Hippocampal formation (tissue), 2 donors: ENCODE results near the gene CCKAR.

Experiments
- DNase-seq, 2 donors: peaks; one replicate each; lab custom pipeline; 2025; lab: John Stamatoyannopoulos, UW

The CCKAR gene

DNA sequence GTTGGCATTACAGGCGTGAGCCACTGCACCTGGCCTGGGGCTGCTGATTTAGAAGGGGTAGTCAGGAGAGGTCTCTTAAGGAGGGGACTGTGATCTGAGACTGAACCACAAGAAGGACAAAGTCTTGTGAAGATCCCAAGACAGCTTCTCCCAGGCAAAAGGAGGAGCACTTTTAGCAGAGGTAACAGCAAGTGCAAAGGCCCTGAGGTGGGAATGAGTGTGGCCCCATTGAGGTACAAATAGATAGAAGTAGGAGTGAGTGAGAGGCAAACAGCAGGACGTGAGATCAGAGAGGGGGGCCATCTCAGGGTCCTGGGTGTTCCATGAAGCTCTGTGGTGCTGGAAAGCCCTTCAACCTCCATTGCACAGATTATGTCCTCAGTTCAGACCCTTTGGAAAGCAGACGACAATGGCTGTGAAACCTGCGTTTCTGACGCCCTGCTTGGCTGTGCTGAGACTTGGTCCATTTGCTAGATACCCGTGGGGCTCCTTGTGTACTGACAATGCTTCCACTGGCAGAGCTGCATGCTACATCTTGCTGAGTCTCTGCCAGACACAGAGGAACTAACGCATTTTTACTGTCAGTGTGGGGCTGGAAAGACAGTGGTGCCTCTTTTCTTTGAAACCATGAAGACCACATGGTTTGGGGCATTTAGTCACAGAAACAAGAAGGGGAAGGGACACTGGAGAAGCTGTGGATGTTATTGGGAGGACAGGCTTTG lies 1.3 kb upstream of the CCKAR start:
- DNase-seq: no peak

GRCh38 chr4:26490960-26491284 lies 638 bp upstream of the CCKAR start:
- no peak for DNase-seq

DNA sequence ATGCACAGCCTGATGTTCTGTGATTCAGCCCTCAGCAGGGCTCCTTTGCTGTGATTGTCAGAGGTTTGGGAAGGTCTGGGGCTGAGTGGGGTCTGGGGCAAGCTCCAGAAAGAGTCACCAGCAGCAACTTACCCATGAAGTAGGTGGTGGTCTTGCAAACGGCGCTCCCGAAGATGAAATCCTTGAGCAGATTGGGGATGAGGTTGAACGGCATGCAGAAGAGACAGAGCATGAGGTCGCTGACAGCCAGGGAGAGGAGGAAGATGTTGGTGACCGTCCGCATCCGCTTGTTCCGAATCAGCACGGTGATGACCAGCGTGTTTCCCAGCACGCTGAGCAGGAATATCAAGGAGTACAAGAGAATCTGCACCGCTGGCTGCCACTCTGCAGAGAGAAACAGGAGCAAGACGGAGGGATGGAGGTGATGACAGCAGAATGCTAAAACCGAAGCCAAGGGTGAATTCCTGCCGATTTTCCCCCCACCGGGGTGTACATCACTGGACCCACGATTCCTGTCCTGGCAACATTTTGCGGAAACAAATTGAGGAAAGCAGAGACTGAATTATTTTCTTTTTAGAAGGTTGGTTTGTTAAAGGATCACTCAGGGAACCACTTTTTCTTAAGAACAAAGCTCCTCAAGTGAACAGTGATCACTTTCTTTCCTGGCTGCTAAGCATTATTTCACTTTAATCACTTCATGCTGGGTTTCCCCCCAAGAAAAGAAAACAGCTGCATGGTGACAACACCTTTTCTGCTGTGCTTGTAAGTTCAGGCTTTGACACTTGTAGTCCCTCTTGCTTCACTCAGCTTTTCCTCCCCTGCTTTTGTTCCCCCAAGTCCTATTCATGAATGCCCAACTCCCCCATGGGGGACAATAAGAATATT lies 941 bp downstream of the CCKAR start:
- no peak for DNase-seq

- DNase-seq: no peak
Observed at GRCh38 chr4:26485684-26486083, 4.6 kb downstream of the CCKAR start.

- no peak for DNase-seq
Observed at GRCh38 chr4:26484516-26484915, 5.8 kb downstream of the CCKAR start.

- no peak for DNase-seq
Observed at GRCh38 chr4:26484032-26484515, 6.2 kb downstream of the CCKAR start.

- no peak for DNase-seq
Observed at GRCh38 chr4:26482508-26483462, 7.5 kb downstream of the CCKAR start.

DNA sequence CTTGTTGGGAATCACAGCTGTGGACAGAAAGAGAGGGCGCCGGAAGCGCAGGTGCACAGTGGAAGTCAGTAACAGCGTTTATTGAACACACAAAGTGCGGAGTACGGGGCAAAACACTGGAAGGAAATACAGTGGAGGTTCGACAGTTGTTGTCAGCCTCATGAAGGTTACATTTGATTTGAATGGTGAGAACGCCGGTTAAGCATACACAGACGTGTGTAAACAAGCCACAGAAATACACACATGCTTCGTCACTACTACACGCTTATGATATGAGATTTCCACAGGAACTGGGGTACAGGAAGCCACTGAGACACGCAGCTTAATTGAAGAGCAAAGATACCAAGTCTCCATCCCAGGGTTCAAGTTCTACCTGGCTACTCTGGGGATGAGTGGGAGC lies 12.0 kb downstream of the CCKAR start:
- no peak for DNase-seq

GRCh38 chr4:26476545-26476944 lies 13.7 kb downstream of the CCKAR start:
- DNase-seq: no peak

- DNase-seq: no peak
Observed at GRCh38 chr4:26475716-26476115, 14.6 kb downstream of the CCKAR start.

GRCh38 chr4:26474551-26474950 lies 15.7 kb downstream of the CCKAR start:
- no peak for DNase-seq

- no peak for DNase-seq
Observed at GRCh38 chr4:26473893-26474292, 16.4 kb downstream of the CCKAR start.

DNA sequence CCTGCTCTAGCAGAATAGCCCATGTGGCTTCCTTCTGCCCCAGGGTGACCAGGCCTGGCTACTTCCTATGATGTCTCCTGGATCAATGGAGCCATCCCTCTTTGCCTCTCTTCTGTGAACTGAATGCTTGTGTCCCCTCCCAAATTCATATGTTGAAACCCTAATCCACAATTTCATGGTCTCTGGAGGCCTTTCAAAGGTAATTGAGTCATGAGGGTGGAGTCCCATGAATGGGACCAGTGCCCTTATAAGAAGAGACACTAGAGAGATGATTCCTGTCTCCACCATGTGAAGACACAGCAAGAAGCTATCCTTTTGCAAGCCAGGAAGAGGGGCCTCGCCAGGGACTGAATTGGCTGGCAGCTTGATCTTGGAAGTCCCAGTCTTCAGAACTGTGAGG lies 18.4 kb downstream of the CCKAR start:
- no peak for DNase-seq

DNA sequence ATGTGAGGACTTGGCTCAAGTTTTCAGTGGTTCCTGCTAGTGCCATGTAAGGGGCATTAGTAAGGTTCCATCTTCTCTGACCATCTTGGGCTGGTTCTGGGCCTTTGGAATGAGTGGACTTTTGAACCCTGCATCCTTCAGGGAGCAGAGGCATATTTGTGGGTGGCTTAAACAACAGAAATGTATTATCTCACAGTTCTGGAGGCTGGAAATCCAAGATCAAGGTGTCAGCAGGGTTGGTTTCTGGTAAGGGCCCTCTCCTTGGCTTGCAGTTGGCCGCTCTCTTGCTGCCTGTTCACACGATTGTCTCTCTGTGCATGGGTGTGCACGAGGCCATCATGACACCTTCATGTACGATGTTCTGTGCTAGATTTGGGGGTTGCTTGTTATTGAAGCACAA lies 21.3 kb downstream of the CCKAR start:
- no peak for DNase-seq

DNA sequence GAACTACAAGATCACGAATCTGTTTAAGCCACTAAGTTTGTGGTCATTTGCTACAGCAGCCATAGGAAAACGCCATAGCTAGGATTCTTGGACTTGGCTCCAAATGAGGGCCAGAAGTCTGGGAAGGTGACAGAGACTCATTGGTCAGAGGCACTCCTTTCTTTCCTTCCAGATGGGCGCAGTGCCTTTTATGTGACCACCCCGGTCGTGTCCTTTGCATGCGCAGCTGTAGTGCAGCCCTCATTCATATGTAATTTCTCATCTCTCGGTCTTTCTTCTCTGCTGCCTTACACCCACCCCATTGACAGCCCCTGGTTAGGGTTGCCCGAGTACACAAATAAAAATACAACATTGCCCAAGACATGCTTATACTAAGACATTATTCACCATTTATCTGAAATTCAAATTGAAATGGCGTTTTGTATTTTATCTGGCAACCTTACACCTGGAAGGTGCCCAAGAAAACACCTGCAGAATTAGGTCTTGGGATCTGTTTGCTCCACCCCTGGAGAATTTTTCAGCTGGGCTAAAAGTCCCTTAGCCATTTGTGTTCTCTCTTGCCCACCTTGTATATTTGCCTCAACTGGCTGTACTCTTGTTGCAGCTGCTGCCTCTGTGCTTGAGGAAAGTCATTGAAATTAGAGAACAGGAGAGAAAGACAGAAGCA lies 21.9 kb downstream of the CCKAR start:
- no peak for DNase-seq

DNA sequence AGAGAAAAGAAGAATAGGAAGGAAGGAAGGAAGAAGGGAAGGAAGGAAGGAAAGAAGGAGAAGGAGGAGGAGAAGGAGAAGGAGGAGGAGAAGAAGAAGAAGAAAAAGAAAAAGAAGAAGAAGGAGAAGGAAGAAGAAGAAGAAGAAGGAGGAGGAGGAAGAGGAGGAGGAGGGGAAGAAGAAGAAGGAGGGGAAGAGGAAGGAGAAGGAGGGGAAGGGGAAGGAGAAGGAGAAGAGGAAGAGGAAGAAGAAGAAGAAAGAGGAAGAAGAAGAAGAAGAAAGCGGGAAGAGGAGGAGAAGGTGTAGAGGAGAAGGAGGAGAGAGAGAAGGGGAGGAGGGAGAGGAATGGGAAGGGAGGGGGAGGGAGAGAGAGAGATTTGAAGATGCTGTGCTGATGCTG lies 22.6 kb downstream of the CCKAR start:
- no peak for DNase-seq

GRCh38 chr4:26466578-26467270 lies 23.6 kb downstream of the CCKAR start:
- no peak for DNase-seq

GRCh38 chr4:26464420-26465095 lies 25.7 kb downstream of the CCKAR start:
- DNase-seq: no peak

DNA sequence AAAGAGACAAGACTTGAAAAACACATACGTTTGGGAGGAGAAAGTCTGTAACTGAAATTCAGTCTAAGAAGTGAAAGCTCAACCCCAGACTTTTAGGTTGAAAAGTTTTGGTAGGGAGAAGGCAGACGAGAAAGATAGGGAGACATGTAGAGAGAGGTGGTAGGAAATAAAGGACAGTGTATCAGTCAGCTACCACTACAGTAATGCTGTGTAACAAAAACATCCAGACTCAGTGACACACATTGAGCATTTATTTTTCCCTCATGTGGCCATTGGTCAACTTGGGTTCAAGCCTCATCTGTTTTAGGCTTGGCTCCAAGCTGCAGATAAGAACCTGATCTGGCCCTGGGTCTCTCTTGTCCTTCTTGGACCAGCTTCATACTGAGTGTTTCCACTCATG lies 26.9 kb downstream of the CCKAR start:
- no peak for DNase-seq

DNA sequence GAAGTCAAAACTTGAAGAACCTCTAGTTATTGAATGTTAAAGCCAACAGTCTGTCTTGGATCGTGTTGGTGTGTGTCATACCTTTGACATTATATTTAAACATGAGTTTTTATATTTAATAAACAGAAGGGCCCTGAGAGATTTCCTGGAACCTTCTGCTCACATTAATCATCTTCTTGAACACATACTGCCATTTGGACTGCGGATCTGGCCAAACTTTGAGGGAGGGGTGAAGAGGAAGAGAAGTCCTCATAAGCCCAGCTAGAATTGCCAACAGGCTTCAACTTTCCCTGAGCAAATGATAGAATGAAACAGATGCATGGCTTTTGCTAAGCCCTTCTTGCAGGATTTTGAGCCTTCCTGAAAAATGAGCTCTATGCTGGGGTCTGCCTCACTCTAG lies 27.4 kb downstream of the CCKAR start:
- no peak for DNase-seq
